Panc1 (cell line): ENCODE results near the gene ZNF782. TPM values are rescaled to one million over a fixed set of nuclear protein-coding genes. Genes with fewer than 3 reads are reported as not detected.
A peak's percentile ranks its signal among the peaks of the same experiment; 100 is the strongest.

ENCODE experiments used
- ATAC-seq: fragments of 200-7000 bp; cut with Tn5 transposase; 2 replicates; pipeline ENCODE4 v1.9.1; 2020; ENCODE audit warnings: mild to moderate bottlenecking, moderate library complexity
- BruUV-seq: library from RNA; stranded (reverse); fragments of 400-500 nt; replicated peaks from 2 replicates; lab custom pipeline; 2021; lab: Mats Ljungman, UMichigan
- CTCF ChIA-PET: fragments of 300-600 bp; sonication (Branson Sonifier 250); formaldehyde crosslinking; loops from one replicate; lab custom pipeline; 2022; ENCODE audit warnings: antibody characterized with exemption; lab: Charles Lee
- POLR2A ChIA-PET: fragments of 300-600 bp; sonication (Branson Sonifier 250); formaldehyde crosslinking; loops from one replicate; lab custom pipeline; 2022; ENCODE audit warnings: antibody characterized with exemption; lab: Charles Lee
- DNase-seq: peaks from one replicate; pipeline ENCODE4 v3.0.0-alpha.2; 2010; ENCODE audit warnings: low read depth, low spot score
- H3K27ac ChIP-seq: 2 replicates; pipeline ENCODE4 v1.5.1; 2011; ENCODE audit warnings: mild to moderate bottlenecking, low read length, inconsistent platforms
- H3K27me3 ChIP-seq: fragments of 200-500 bp; sonication (Bioruptor generic); 2 replicates; pipeline ENCODE4 v1.6.0; 2014; ENCODE audit warnings: low read length, inconsistent platforms; ENCODE audit not compliant: control insufficient read depth, insufficient read depth
- H3K36me3 ChIP-seq: fragments of 200-500 bp; sonication (Bioruptor generic); 2 replicates; pipeline ENCODE4 v1.5.1; 2014; ENCODE audit warnings: inconsistent platforms, mild to moderate bottlenecking, low read length, moderate library complexity; ENCODE audit not compliant: control insufficient read depth, insufficient read depth
- H3K4me1 ChIP-seq: 2 replicates; pipeline ENCODE4 v1.5.1; 2011; ENCODE audit warnings: inconsistent platforms, mild to moderate bottlenecking, low read length, moderate library complexity; ENCODE audit not compliant: control insufficient read depth, insufficient read depth
- H3K4me3 ChIP-seq, 2 experiments: 2 replicates each; pipeline ENCODE4 v1.5.1; 2011 to 2012; ENCODE audit warnings: low read depth in 2 of 2, low read length in 2 of 2, mild to moderate bottlenecking in 2 of 2, inconsistent platforms in 1 of 2, moderate library complexity in 1 of 2
- H3K9me3 ChIP-seq: fragments of 200-500 bp; sonication (Bioruptor generic); 2 replicates; pipeline ENCODE4 v1.5.1; 2014; ENCODE audit warnings: low read depth, mild to moderate bottlenecking, inconsistent platforms, low read length, moderate library complexity; ENCODE audit not compliant: control insufficient read depth, insufficient read depth
- POLR2AphosphoS5 ChIP-seq: IDR thresholded peaks from 2 replicates; pipeline ENCODE4 v1.6.1; 2012; ENCODE audit warnings: mild to moderate bottlenecking, low read depth, low read length, moderate library complexity
- SIN3A ChIP-seq: IDR thresholded peaks from 2 replicates; pipeline ENCODE4 v1.6.1; 2012; ENCODE audit warnings: low read depth, mild to moderate bottlenecking, low read length, moderate library complexity, borderline replicate concordance; ENCODE audit not compliant: insufficient read depth
- TCF7L2 ChIP-seq: IDR thresholded peaks from 2 replicates; pipeline ENCODE4 v1.6.1; 2011; ENCODE audit warnings: mild to moderate bottlenecking, low read depth, low read length, inconsistent platforms
- in situ Hi-C: cut with HindIII; loops from 2 replicates; pipeline ENCODE4 v1.10.0; 2016; ENCODE audit warnings: low sequenced_read_pairs, low pct_unique_long_range_greater_than_20kb
- intact Hi-C: fragments of 100-400 bp; cut with micrococcal nuclease; formaldehyde crosslinking; loops from one replicate; pipeline ENCODE4 v1.10.0; 2022; ENCODE audit not compliant: unreplicated experiment
- total RNA-seq: library from RNA; stranded (reverse); gene quantifications from one replicate; pipeline ENCODE4 v1.2.1, GENCODE V29; 2021; ENCODE audit not compliant: unreplicated experiment
- TF ChIP-seq, protein P1 (sequence below), 2 experiments: IDR thresholded peaks; 2 replicates each; pipeline ENCODE4 v1.6.1; 2011 to 2012; ENCODE audit warnings: low read depth in 2 of 2, control low read depth in 1 of 2, low read length in 1 of 2, mild to moderate bottlenecking in 1 of 2, moderate library complexity in 1 of 2; ENCODE audit not compliant: insufficient read depth in 1 of 2
- TF ChIP-seq, protein P2 (sequence below): fragments of 450-650 bp; IDR thresholded peaks from 2 replicates; pipeline ENCODE4 v1.5.1; 2017; ENCODE audit warnings: mild to moderate bottlenecking

The ZNF782 gene
- total RNA-seq, 1 experiment from 2014 or later = 3.3 TPM

DNA sequence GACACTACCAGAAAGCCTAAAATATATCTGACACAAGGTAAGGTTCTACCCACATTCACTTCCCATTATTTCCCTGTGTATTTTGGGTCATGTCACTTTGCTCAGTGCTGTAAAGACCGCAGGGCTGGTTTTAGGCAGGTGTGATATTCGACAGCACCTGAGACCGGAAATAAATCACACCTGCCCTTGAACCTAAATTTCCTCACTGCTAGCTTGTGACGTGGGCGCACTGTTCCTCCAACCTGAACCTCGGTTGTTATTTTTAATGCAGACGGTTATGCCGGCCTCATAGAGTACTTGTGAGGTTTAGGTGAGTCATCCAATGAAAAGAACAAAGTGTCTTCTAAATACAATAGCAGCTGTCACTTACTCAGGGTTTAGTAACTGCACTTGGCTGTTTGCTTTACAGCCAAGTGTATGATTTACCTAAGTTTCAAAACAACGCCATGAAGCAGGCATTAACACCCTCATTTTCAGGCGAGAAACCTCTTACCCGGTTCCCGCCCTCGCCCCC, 20.7 kb upstream of the ZNF782 start:
- ChIA-PET POLR2A (interaction anchor here (0.6 kb wide), 1 partner anchor 687 kb away, joined by 3 read pairs; no protein-coding TSS in a partner anchor), CTCF (no interaction called here)
- DNase-seq = no peak
- intact Hi-C loops = no loop called here
- in situ Hi-C loops = no loop called here
- peaks cover 4% of the 10 kb centered on the region; the same call in 1 of the 2 replicates for H3K4me1 ChIP-seq
- ATAC-seq = peak; percentile 68
- no TSS peak for BruUV-seq
- no peaks in the 10 kb centered on the region for H3K9me3 ChIP-seq
- H3K27ac ChIP-seq = peak overlapping the region; percentile 68
- H3K36me3 ChIP-seq = no peaks in the 10 kb centered on the region; the same call in 1 of the 2 replicates
- TF ChIP-seq TCF7L2 = no peak
- no peak for TF ChIP-seq POLR2AphosphoS5
- TF ChIP-seq, protein P1, sequence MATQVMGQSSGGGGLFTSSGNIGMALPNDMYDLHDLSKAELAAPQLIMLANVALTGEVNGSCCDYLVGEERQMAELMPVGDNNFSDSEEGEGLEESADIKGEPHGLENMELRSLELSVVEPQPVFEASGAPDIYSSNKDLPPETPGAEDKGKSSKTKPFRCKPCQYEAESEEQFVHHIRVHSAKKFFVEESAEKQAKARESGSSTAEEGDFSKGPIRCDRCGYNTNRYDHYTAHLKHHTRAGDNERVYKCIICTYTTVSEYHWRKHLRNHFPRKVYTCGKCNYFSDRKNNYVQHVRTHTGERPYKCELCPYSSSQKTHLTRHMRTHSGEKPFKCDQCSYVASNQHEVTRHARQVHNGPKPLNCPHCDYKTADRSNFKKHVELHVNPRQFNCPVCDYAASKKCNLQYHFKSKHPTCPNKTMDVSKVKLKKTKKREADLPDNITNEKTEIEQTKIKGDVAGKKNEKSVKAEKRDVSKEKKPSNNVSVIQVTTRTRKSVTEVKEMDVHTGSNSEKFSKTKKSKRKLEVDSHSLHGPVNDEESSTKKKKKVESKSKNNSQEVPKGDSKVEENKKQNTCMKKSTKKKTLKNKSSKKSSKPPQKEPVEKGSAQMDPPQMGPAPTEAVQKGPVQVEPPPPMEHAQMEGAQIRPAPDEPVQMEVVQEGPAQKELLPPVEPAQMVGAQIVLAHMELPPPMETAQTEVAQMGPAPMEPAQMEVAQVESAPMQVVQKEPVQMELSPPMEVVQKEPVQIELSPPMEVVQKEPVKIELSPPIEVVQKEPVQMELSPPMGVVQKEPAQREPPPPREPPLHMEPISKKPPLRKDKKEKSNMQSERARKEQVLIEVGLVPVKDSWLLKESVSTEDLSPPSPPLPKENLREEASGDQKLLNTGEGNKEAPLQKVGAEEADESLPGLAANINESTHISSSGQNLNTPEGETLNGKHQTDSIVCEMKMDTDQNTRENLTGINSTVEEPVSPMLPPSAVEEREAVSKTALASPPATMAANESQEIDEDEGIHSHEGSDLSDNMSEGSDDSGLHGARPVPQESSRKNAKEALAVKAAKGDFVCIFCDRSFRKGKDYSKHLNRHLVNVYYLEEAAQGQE (IDR thresholded peaks at IDR 0.05; ENCODE audit: insufficient read depth in 1 of 2, low read depth in 2 of 2, low read length in 1 of 2) = no peak
- peak overlapping the region; percentile 67 to 71 for H3K4me3 ChIP-seq
- H3K27me3 ChIP-seq = no peaks in the 10 kb centered on the region

DNA sequence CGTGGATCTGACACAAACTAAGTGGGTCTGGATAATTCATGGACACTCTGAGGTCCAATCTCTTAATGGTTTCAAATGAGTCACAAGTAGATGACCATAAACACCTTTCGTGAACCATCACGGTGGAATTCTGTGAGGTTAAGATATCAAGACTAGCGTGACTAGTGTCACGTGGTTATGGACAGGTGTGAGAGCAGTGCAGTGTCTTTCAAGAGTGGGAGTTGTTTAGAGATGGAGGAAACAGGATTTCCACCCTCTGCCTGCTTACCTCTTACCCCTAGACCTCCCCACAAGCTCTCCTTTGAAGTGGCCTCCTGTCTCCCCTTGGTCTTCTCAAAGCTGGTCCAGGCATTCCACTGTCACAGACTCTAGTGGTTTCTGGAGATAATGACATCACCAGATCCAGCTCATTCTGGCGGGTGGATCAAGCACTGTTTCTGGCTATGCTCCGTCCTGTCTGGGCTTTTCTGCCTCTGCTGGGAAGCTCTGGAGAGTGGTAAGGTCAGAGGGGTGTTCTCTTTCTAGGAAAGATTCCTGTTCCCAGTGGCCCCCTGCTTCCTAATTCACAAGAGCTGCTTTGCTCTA, 20.0 kb upstream of the ZNF782 start:
- Histone ChIP-seq H3K27ac (no peak overlapping the region), H3K27me3 (no peaks in the 10 kb centered on the region), H3K9me3 (no peaks in the 10 kb centered on the region), H3K4me1 (peaks cover 4% of the 10 kb centered on the region; the same call in 1 of the 2 replicates), H3K4me3 (no peak overlapping the region), H3K36me3 (no peaks in the 10 kb centered on the region; the same call in 1 of the 2 replicates)
- ATAC-seq (no peak), DNase-seq (no peak)
- ChIA-PET CTCF (no interaction called here), POLR2A (no interaction called here)
- no peak for TF ChIP-seq SIN3A
- TF ChIP-seq TCF7L2 = no peak
- TF ChIP-seq, protein P1 (IDR thresholded peaks at IDR 0.05; ENCODE audit: insufficient read depth in 1 of 2, low read depth in 2 of 2, low read length in 1 of 2) = no peak
- no peak for TF ChIP-seq POLR2AphosphoS5
- TF ChIP-seq, protein P2, sequence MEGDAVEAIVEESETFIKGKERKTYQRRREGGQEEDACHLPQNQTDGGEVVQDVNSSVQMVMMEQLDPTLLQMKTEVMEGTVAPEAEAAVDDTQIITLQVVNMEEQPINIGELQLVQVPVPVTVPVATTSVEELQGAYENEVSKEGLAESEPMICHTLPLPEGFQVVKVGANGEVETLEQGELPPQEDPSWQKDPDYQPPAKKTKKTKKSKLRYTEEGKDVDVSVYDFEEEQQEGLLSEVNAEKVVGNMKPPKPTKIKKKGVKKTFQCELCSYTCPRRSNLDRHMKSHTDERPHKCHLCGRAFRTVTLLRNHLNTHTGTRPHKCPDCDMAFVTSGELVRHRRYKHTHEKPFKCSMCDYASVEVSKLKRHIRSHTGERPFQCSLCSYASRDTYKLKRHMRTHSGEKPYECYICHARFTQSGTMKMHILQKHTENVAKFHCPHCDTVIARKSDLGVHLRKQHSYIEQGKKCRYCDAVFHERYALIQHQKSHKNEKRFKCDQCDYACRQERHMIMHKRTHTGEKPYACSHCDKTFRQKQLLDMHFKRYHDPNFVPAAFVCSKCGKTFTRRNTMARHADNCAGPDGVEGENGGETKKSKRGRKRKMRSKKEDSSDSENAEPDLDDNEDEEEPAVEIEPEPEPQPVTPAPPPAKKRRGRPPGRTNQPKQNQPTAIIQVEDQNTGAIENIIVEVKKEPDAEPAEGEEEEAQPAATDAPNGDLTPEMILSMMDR = no peak
- intact Hi-C loops = no loop called here
- no TSS peak for BruUV-seq
- in situ Hi-C loops = no loop called here
